Germinal center (tissue), 1 donor: ENCODE measurements around the gene RALGPS1.

Source experiments
- DNase-seq: peaks from one replicate; pipeline ENCODE4 v3.0.0; 2012; ENCODE audit warnings: mixed read lengths, low spot score

Gene RALGPS1

GRCh38 chr9:126914458-126915280 lies at the start of gene RALGPS1:
RALGPS1 (plus strand) TSS chr9:126914782; CDS start chr9:126962290, 47,508 bp downstream.
- peak; percentile 97 for DNase-seq

GRCh38 chr9:126869368-126869767 lies 45.2 kb upstream of the RALGPS1 start:
- no peak for DNase-seq

GRCh38 chr9:126872516-126872915 lies 42.1 kb upstream of the RALGPS1 start:
- no peak for DNase-seq

GRCh38 chr9:126874546-126875314 lies 39.9 kb upstream of the RALGPS1 start:
- no peak for DNase-seq

GRCh38 chr9:126875756-126876510 lies 38.6 kb upstream of the RALGPS1 start:
- no peak for DNase-seq

- no peak for DNase-seq
Measured at GRCh38 chr9:126876531-126876930, 38.1 kb upstream of the RALGPS1 start.

- DNase-seq = no peak
Measured at GRCh38 chr9:126877418-126877817, 37.2 kb upstream of the RALGPS1 start.

GRCh38 chr9:126879288-126879687 lies 35.3 kb upstream of the RALGPS1 start:
- DNase-seq = no peak

- DNase-seq = no peak
Measured at GRCh38 chr9:126880226-126880946, 34.2 kb upstream of the RALGPS1 start.

- DNase-seq = no peak
Measured at GRCh38 chr9:126880947-126881332, 33.6 kb upstream of the RALGPS1 start.

- no peak for DNase-seq
Measured at GRCh38 chr9:126882746-126883145, 31.8 kb upstream of the RALGPS1 start.

- no peak for DNase-seq
Measured at GRCh38 chr9:126883636-126884035, 30.9 kb upstream of the RALGPS1 start.

GRCh38 chr9:126885131-126885641 lies 29.4 kb upstream of the RALGPS1 start:
- DNase-seq = no peak

GRCh38 chr9:126886034-126886822 lies 28.4 kb upstream of the RALGPS1 start:
- DNase-seq = no peak

- no peak for DNase-seq
Measured at GRCh38 chr9:126886897-126887296, 27.7 kb upstream of the RALGPS1 start.

GRCh38 chr9:126891676-126892075 lies 22.9 kb upstream of the RALGPS1 start:
- DNase-seq = no peak

- peak; percentile 15 for DNase-seq
Measured at GRCh38 chr9:126893079-126893478, 21.5 kb upstream of the RALGPS1 start.

- no peak for DNase-seq
Measured at GRCh38 chr9:126894052-126894603, 20.5 kb upstream of the RALGPS1 start.

GRCh38 chr9:126902210-126902609 lies 12.4 kb upstream of the RALGPS1 start:
- no peak for DNase-seq

- no peak for DNase-seq
Measured at GRCh38 chr9:126904586-126904985, 10.0 kb upstream of the RALGPS1 start.
